A673 (cell line): Measurements from ENCODE around the gene CDH4.

ENCODE experiments used
- EZH2 ChIP-seq: fragments of 200-600 bp; sonication (generic); IDR thresholded peaks from 2 replicates; pipeline ENCODE4 v1.6.1; 2017; ENCODE audit warnings: borderline replicate concordance, low read depth, mild to moderate bottlenecking, mixed read lengths, antibody characterized with exemption, low read length; ENCODE audit not compliant: poor library complexity, severe bottlenecking
- TF ChIP-seq, protein P1 (sequence below): fragments of 300-800, 200-600 bp; sonication (generic); conservative IDR thresholded peaks from 2 replicates; pipeline ENCODE4 v1.5.1; 2017; ENCODE audit warnings: low read depth, mild to moderate bottlenecking, antibody characterized with exemption, low read length, moderate library complexity, mixed read lengths

DNA sequence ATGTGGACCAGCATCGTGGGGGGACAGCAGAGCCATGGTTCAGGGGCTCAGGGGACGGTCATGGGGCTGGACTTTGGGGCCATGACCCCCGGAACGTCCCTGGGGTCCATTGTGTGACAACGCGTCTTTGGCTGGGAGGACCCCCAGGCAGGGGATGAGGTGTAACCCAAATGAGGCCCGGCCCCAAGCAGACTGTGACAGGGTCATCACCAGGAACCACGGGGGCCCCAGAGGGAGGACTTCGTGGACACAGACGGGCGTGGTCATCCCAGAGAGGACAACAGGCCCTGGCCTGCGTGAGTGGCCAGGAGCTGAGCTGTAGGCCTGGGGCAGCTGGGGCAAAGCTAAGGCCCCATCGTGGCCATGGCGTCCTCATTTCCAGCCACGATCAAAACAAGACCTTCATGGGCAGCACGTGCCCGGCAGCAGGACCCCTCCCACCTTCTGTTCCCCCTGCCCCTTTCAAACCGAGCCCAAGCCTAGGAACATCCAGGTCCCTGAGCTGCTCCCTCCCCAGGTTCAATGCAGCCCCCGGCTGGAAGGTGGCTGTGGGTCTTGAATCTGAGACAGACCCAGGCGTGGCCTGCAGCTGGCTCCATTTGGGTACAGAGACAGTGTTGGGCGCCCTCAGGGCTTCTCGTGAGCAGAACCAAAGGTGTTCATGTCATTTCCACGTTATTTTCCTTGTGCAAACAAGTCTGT, 625.9 kb downstream of the CDH4 start:
- TF ChIP-seq, protein P1, sequence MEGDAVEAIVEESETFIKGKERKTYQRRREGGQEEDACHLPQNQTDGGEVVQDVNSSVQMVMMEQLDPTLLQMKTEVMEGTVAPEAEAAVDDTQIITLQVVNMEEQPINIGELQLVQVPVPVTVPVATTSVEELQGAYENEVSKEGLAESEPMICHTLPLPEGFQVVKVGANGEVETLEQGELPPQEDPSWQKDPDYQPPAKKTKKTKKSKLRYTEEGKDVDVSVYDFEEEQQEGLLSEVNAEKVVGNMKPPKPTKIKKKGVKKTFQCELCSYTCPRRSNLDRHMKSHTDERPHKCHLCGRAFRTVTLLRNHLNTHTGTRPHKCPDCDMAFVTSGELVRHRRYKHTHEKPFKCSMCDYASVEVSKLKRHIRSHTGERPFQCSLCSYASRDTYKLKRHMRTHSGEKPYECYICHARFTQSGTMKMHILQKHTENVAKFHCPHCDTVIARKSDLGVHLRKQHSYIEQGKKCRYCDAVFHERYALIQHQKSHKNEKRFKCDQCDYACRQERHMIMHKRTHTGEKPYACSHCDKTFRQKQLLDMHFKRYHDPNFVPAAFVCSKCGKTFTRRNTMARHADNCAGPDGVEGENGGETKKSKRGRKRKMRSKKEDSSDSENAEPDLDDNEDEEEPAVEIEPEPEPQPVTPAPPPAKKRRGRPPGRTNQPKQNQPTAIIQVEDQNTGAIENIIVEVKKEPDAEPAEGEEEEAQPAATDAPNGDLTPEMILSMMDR: no peak
- no peak for TF ChIP-seq EZH2
